Chondrocyte (in vitro differentiated cells): ENCODE measurements around the gene RALY. TPM values are rescaled to one million over a fixed set of nuclear protein-coding genes. Genes with fewer than 3 reads are reported as not detected.

Source experiments
- DNase-seq: peaks from one replicate; pipeline ENCODE4 v3.0.0; 2021; ENCODE audit warnings: mixed read lengths, low spot score
- H3K27ac Mint-ChIP-seq: one replicate; pipeline ENCODE4 v1.8.0; 2021; ENCODE audit warnings: mild to moderate bottlenecking, moderate library complexity, mixed read lengths; ENCODE audit not compliant: unreplicated experiment
- H3K27me3 Mint-ChIP-seq: 2 replicates; pipeline ENCODE4 v1.8.0; 2021; ENCODE audit warnings: low read depth, mixed read lengths
- H3K36me3 Mint-ChIP-seq: 2 replicates; pipeline ENCODE4 v1.8.0; 2021; ENCODE audit warnings: low read depth, mixed read lengths
- H3K4me1 Mint-ChIP-seq: 2 replicates; pipeline ENCODE4 v1.8.0; 2021; ENCODE audit warnings: low read depth, mild to moderate bottlenecking, mixed read lengths
- H3K4me3 Mint-ChIP-seq: one replicate; pipeline ENCODE4 v1.8.0; 2021; ENCODE audit warnings: mild to moderate bottlenecking, moderate library complexity, mixed read lengths; ENCODE audit not compliant: unreplicated experiment
- H3K9me3 Mint-ChIP-seq: 2 replicates; pipeline ENCODE4 v1.8.0; 2021; ENCODE audit warnings: low read depth, mixed read lengths
- CTCF ChIP-seq: fragments of 200-600 bp; sonication (generic); IDR thresholded peaks from 2 replicates; pipeline ENCODE4 v1.5.0; 2021; ENCODE audit warnings: antibody characterized with exemption, mild to moderate bottlenecking, moderate library complexity
- total RNA-seq: library from RNA; stranded (reverse); gene quantifications from 3 replicates; pipeline ENCODE4 v1.2.1, GENCODE V29; 2021

RALY gene
- total RNA-seq, 1 donor from 2014 or later: 169 TPM

DNA sequence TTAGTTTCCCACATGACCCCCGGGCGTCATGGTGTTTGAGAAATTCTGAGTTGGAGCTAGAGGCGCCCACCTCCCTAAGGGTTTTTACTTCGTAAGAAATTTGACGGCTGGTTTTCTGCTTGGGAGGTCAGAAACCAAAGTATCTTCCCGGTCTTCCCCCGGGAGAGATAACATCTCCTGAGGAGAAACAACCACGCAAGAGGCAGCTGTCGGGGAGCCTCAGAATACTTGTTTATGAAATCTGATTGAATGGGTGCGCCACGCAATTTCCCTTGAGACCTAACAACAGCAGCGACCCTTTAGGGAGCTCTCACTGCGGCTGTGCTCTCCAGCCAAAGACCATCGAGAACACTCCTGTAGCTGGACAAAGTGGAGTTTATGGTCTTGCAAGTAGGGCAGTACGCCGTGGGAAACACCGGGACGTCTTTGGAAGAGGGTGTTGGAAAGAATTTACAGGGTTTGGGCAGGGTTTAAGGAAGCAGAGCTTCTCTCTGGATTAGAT is 118.9 kb downstream of the RALY start:
- peak overlapping the region; percentile 99 for H3K27ac Mint-ChIP-seq
- TF ChIP-seq CTCF: no peak
- H3K4me3 Mint-ChIP-seq: peak overlapping the region; percentile 96
- H3K9me3 Mint-ChIP-seq: no peaks in the 10 kb centered on the region
- H3K27me3 Mint-ChIP-seq: no peaks in the 10 kb centered on the region
- DNase-seq: no peak
- peaks cover 44% of the 10 kb centered on the region for H3K4me1 Mint-ChIP-seq
- peaks cover 14% of the 10 kb centered on the region for H3K36me3 Mint-ChIP-seq

- Mint-ChIP-seq H3K27me3 (peaks cover 5% of the 10 kb centered on the region), H3K4me3 (no peak overlapping the region), H3K36me3 (peaks cover 7% of the 10 kb centered on the region), H3K27ac (no peak overlapping the region), H3K4me1 (peaks cover 22% of the 10 kb centered on the region), H3K9me3 (no peaks in the 10 kb centered on the region)
- DNase-seq: no peak
- no peak for TF ChIP-seq CTCF
Observed at GRCh38 chr20:34114809-34115208, 121.1 kb downstream of the RALY start.

DNA sequence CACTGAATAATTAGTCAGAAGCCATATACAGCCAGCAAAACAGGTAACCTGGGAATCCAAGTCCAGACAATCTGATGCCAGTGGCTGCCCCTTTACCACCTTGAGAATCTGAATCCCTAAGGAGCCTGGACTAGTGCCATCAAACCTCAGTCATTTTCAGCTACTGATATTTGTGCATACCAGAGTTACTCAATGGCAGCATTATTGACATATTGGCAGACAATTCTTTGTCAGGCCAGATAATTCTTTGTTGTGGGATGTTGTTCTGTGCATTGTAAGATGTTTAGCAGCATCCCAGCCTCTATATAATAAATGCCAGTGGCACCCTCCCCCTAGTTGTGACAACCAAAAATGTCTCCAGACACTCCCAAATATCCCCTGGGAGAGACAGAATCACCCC is 121.5 kb downstream of the RALY start:
- Mint-ChIP-seq H3K4me1 (peaks cover 18% of the 10 kb centered on the region), H3K27ac (no peak overlapping the region), H3K27me3 (peaks cover 5% of the 10 kb centered on the region), H3K9me3 (no peaks in the 10 kb centered on the region), H3K4me3 (no peak overlapping the region), H3K36me3 (peaks cover 5% of the 10 kb centered on the region)
- TF ChIP-seq CTCF: no peak
- no peak for DNase-seq

DNA sequence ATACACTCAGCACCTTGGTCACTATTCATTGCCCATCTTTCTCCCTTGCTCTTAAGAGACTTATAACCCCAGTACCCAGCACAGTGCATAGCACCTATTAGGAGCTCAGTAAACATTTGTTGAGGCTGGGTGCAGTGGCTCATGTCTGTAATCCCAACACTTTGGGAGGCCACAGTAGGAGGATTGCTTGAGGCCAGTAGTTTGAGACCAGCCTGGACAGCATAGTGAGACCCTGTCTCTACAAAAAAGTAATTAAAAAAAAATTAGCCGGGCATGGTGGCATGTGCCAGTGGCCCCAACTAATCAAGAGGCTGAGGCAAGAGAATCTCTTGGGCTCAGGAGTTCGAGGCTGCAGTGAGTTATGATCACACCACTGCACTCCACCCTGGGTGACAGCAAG is 126.5 kb downstream of the RALY start:
- H3K27me3 Mint-ChIP-seq: peaks cover 11% of the 10 kb centered on the region
- no peak overlapping the region for H3K27ac Mint-ChIP-seq
- H3K9me3 Mint-ChIP-seq: no peaks in the 10 kb centered on the region
- no peak for DNase-seq
- H3K36me3 Mint-ChIP-seq: no peaks in the 10 kb centered on the region
- H3K4me3 Mint-ChIP-seq: no peak overlapping the region
- TF ChIP-seq CTCF: no peak
- H3K4me1 Mint-ChIP-seq: no peaks in the 10 kb centered on the region

- Mint-ChIP-seq H3K9me3 (no peaks in the 10 kb centered on the region), H3K36me3 (no peaks in the 10 kb centered on the region), H3K4me1 (no peaks in the 10 kb centered on the region), H3K4me3 (no peak overlapping the region), H3K27ac (no peak overlapping the region), H3K27me3 (peaks cover 15% of the 10 kb centered on the region)
- no peak for TF ChIP-seq CTCF
- DNase-seq: no peak
Observed at GRCh38 chr20:34122274-34122980, 128.7 kb downstream of the RALY start.
